ENCODE results near the gene EHBP1.
A peak's percentile ranks its signal among the peaks of the same experiment; 100 is the strongest.

The EHBP1 gene

DNA sequence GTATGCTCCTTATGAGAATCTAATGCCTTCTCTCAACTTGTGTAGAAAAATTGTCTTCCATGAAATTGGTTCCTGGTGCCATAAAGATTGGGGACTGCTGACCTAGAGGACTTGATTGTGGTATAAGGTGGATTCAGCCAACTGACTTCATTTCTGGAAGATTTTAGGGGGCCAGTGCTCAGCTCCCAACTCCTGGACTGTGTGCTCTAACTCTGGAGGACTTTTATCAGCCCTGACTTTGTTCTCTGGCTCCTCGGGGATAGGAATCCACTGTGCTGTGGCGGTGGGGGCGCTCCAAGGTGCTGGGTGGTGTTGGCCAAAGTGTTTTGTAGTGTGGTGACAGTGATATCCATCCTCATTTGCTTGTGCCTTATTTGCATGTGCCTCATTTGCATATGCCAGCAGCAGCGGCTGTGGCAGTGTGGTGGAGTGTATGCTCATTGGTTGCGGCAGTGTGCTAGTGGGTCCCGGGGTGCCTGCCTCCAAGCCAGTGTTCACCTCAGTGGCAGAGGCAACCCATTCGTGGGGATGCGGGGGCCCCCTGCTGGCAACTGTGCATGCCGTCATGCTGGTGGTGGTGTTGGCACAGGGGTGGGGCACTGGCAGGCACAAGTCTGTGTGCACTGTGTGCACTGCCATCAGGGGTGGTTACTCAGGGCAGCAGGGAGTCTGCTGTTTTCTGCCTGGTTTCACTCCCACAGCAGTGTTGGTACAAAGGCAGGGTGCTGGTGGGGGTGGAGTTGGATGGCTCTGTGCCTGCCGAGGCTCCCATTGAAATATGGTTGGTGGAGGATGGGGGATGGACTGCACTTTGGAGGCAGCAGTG is 19.6 kb downstream of the EHBP1 start:
- H3K4me1 ChIP-seq (ENCODE audit: insufficient read depth, insufficient read length) = peaks cover 7% of the 10 kb centered on the region
- H3K36me3 ChIP-seq (ENCODE audit: insufficient read depth, insufficient read length, low read length) = no peaks in the 10 kb centered on the region
- no peak overlapping the region for H3K4me3 ChIP-seq (ENCODE audit: insufficient read length, low read depth)
- no peak for TF ChIP-seq YY1 (IDR thresholded peaks at IDR 0.05; ENCODE audit: insufficient read depth, insufficient read length)
- no peak for TF ChIP-seq ZNF274 (IDR thresholded peaks at IDR 0.05; ENCODE audit: low read depth, low read length)
- no peak for TF ChIP-seq SUZ12 (IDR thresholded peaks at IDR 0.05; ENCODE audit: extremely low read depth, insufficient read depth, insufficient read length)
- no peak overlapping the region for H3K9ac ChIP-seq (ENCODE audit: insufficient read length, low read depth)
- H3K9me3 ChIP-seq (ENCODE audit: insufficient read depth, low read length) = no peaks in the 10 kb centered on the region
- no peaks in the 10 kb centered on the region for H3K27me3 ChIP-seq (ENCODE audit: insufficient read depth, insufficient read length)
- DNase-seq (ENCODE audit: low read depth, low spot score) = peak; percentile 16

DNA sequence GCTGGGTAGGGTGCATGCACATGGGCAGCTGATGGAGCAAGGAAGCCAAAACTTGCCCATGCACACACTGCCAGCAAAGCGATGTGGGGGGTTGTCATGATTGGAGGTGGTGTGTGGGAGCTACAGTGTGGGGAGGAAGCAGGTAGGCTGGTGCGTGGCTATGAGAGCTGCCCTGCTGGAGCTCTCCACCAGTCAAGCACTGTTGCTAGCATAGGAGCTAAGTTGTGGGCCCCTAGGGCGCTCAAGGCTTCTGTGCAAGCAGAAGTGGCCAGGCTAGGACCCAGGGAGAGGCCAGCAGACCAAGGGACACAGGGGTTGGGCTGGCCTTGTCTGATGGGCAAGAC is 20.2 kb downstream of the EHBP1 start:
- Histone ChIP-seq H3K36me3 (ENCODE audit: insufficient read depth, insufficient read length, low read length) (no peaks in the 10 kb centered on the region), H3K9ac (ENCODE audit: insufficient read length, low read depth) (no peak overlapping the region), H3K4me3 (ENCODE audit: insufficient read length, low read depth) (no peak overlapping the region), H3K27me3 (ENCODE audit: insufficient read depth, insufficient read length) (no peaks in the 10 kb centered on the region), H3K4me1 (ENCODE audit: insufficient read depth, insufficient read length) (peaks cover 7% of the 10 kb centered on the region), H3K9me3 (ENCODE audit: insufficient read depth, low read length) (no peaks in the 10 kb centered on the region)
- TF ChIP-seq ZNF274 (IDR thresholded peaks at IDR 0.05; ENCODE audit: low read depth, low read length) (no peak), SUZ12 (IDR thresholded peaks at IDR 0.05; ENCODE audit: extremely low read depth, insufficient read depth, insufficient read length) (no peak), YY1 (IDR thresholded peaks at IDR 0.05; ENCODE audit: insufficient read depth, insufficient read length) (no peak)
- no peak for DNase-seq (ENCODE audit: low read depth, low spot score)

DNA sequence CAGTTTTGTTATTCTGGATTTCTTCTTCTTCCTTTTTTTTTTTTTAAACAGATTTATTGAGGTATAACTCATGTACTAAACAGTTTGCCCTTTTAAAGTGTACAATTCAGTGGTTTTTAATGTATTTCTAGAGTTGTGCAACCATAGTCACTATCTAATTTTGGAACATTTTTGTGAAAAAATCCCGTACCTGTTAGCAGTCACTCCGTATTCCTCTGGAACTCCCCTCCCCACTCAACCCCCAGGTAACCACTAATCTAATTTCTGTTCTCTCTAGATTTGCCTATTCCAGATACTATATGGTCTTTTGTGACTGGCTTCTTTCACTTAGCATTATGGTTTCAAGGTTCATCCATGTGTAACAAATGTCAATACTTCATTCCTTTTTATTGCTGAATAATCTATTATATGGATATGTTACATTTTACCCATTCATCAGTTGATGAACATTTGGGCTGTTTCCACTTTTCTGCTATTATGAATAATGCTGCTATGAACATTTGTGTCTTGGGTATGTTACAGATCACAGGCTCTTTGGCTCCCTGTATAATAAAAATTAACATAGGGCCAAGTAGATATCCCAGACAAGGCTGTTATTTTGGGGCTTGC is 21.9 kb downstream of the EHBP1 start:
- no peak for TF ChIP-seq ZNF274 (IDR thresholded peaks at IDR 0.05; ENCODE audit: low read depth, low read length)
- no peak for TF ChIP-seq YY1 (IDR thresholded peaks at IDR 0.05; ENCODE audit: insufficient read depth, insufficient read length)
- H3K4me1 ChIP-seq (ENCODE audit: insufficient read depth, insufficient read length) = peaks cover 7% of the 10 kb centered on the region
- H3K36me3 ChIP-seq (ENCODE audit: insufficient read depth, insufficient read length, low read length) = no peaks in the 10 kb centered on the region
- no peak for DNase-seq (ENCODE audit: low read depth, low spot score)
- no peak overlapping the region for H3K9ac ChIP-seq (ENCODE audit: insufficient read length, low read depth)
- H3K27me3 ChIP-seq (ENCODE audit: insufficient read depth, insufficient read length) = no peaks in the 10 kb centered on the region
- H3K9me3 ChIP-seq (ENCODE audit: insufficient read depth, low read length) = peaks cover 13% of the 10 kb centered on the region; the same call in 1 of the 2 replicates
- no peak overlapping the region for H3K4me3 ChIP-seq (ENCODE audit: insufficient read length, low read depth)

DNA sequence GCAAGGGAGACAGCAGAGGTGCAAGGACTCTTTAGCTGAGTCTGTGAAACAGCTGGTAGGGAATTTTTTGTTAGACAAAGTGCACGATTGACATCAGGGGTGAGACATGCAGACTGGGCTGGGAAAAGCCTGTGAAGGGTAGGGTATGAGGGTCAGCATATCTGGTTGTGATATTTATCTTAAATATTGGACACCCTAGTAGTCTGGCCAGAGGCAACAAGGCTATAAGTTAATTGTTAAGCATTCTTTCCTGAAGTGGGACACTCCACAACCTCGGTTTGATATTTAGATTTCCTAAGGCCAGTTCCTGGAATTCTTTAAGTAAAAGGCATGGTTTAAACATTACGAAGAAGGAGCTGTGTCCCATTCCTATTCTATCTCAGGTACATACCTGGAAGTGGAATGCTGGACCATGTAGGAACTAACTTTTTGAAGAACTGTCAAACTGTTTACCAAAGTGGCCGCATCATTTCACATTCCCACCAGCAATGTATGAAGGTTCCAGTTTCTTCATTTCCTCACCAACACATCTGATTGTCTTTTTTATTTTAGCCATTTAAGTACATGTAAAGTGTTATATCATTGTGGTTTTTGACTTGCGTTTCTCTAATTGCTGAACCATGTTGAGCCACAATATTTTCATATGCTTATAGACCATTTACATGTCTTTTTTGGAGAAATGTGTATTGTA is 22.5 kb downstream of the EHBP1 start:
- H3K4me3 ChIP-seq (ENCODE audit: insufficient read length, low read depth) = no peak overlapping the region
- H3K27me3 ChIP-seq (ENCODE audit: insufficient read depth, insufficient read length) = no peaks in the 10 kb centered on the region
- no peak for DNase-seq (ENCODE audit: low read depth, low spot score)
- TF ChIP-seq ZNF274 (IDR thresholded peaks at IDR 0.05; ENCODE audit: low read depth, low read length) = no peak
- TF ChIP-seq YY1 (IDR thresholded peaks at IDR 0.05; ENCODE audit: insufficient read depth, insufficient read length) = no peak
- no peak for TF ChIP-seq SUZ12 (IDR thresholded peaks at IDR 0.05; ENCODE audit: extremely low read depth, insufficient read depth, insufficient read length)
- H3K9me3 ChIP-seq (ENCODE audit: insufficient read depth, low read length) = peaks cover 14% of the 10 kb centered on the region; the same call in 1 of the 2 replicates
- no peaks in the 10 kb centered on the region for H3K36me3 ChIP-seq (ENCODE audit: insufficient read depth, insufficient read length, low read length)
- no peak overlapping the region for H3K9ac ChIP-seq (ENCODE audit: insufficient read length, low read depth)
- peaks cover 7% of the 10 kb centered on the region for H3K4me1 ChIP-seq (ENCODE audit: insufficient read depth, insufficient read length)

DNA sequence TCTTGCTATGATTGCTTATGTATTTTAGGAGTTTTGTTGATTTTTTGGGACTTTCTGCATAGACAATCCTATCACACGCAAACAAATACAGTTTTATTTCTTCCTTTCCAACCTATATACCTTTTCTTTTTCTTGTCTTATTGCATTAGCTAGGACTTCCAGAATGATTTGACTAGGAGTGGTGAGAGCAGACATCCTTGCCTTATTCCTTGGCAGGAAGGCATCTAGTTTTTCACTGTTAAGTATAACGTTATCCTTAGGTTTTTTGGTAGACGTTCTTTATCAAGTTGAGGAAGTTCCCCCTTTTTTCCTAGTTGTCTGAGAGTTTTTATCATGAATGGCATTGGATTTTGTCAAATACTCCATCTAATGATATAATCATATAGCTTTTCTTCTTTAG is 25.8 kb downstream of the EHBP1 start:
- no peaks in the 10 kb centered on the region for H3K4me1 ChIP-seq (ENCODE audit: insufficient read depth, insufficient read length)
- H3K9me3 ChIP-seq (ENCODE audit: insufficient read depth, low read length) = peaks cover 14% of the 10 kb centered on the region; the same call in 1 of the 2 replicates
- TF ChIP-seq ZNF274 (IDR thresholded peaks at IDR 0.05; ENCODE audit: low read depth, low read length) (no peak), YY1 (IDR thresholded peaks at IDR 0.05; ENCODE audit: insufficient read depth, insufficient read length) (no peak), SUZ12 (IDR thresholded peaks at IDR 0.05; ENCODE audit: extremely low read depth, insufficient read depth, insufficient read length) (no peak)
- H3K4me3 ChIP-seq (ENCODE audit: insufficient read length, low read depth) = no peak overlapping the region
- H3K9ac ChIP-seq (ENCODE audit: insufficient read length, low read depth) = no peak overlapping the region
- no peaks in the 10 kb centered on the region for H3K27me3 ChIP-seq (ENCODE audit: insufficient read depth, insufficient read length)
- H3K36me3 ChIP-seq (ENCODE audit: insufficient read depth, insufficient read length, low read length) = no peaks in the 10 kb centered on the region
- DNase-seq (ENCODE audit: low read depth, low spot score) = no peak

DNA sequence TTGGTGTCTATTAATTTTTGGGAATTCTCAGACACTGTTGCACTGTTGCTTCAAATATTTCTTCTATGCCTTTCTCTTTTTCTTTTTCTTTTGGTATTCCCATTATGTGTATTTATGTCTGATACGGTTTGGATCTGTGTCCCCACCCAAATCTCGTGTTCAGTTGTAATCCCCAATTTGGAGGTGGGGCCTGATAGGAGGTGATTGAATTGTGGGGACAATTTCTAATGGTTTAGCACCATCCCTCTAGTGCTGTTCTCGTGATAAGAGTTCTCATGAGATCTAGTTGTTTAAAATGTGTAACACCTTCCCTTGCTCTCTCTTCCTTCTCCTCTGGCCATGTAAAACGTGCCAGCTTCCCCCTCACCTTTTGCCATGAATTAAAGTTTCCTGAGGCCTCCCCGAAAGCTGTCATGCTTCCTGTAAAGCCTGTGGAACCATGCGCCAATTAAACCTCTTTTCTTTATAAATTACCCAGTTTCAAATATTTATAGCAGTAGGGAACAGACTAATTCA is 26.8 kb downstream of the EHBP1 start:
- Histone ChIP-seq H3K27me3 (ENCODE audit: insufficient read depth, insufficient read length) (no peaks in the 10 kb centered on the region), H3K4me3 (ENCODE audit: insufficient read length, low read depth) (no peak overlapping the region), H3K9ac (ENCODE audit: insufficient read length, low read depth) (no peak overlapping the region), H3K4me1 (ENCODE audit: insufficient read depth, insufficient read length) (no peaks in the 10 kb centered on the region), H3K36me3 (ENCODE audit: insufficient read depth, insufficient read length, low read length) (no peaks in the 10 kb centered on the region), H3K9me3 (ENCODE audit: insufficient read depth, low read length) (peaks cover 14% of the 10 kb centered on the region; the same call in 1 of the 2 replicates)
- no peak for DNase-seq (ENCODE audit: low read depth, low spot score)
- TF ChIP-seq ZNF274 (IDR thresholded peaks at IDR 0.05; ENCODE audit: low read depth, low read length) (no peak), SUZ12 (IDR thresholded peaks at IDR 0.05; ENCODE audit: extremely low read depth, insufficient read depth, insufficient read length) (no peak), YY1 (IDR thresholded peaks at IDR 0.05; ENCODE audit: insufficient read depth, insufficient read length) (no peak)

DNA sequence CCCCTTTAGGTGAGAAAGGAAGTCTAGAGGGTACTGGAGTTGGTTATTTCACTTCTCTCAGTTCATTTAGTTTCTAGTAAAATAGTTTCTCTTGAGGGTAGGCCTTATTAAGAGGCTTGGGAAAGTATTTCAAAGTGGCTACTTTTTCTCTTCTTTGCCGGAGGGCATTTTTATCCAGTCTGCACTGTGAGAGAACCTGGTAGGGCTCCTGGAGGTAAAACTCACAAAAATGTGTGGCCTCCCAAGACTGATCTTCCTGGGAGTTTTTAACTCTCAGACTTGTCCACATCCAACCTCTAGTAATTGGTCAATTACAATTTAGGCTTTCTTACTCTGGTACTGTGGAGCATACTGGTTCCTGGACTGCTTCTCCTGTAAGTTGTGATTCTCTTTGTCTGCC is 28.0 kb downstream of the EHBP1 start:
- no peaks in the 10 kb centered on the region for H3K36me3 ChIP-seq (ENCODE audit: insufficient read depth, insufficient read length, low read length)
- TF ChIP-seq SUZ12 (IDR thresholded peaks at IDR 0.05; ENCODE audit: extremely low read depth, insufficient read depth, insufficient read length) = no peak
- TF ChIP-seq YY1 (IDR thresholded peaks at IDR 0.05; ENCODE audit: insufficient read depth, insufficient read length) = no peak
- TF ChIP-seq ZNF274 (IDR thresholded peaks at IDR 0.05; ENCODE audit: low read depth, low read length) = no peak
- H3K4me3 ChIP-seq (ENCODE audit: insufficient read length, low read depth) = no peak overlapping the region
- peaks cover 14% of the 10 kb centered on the region; the same call in 1 of the 2 replicates for H3K9me3 ChIP-seq (ENCODE audit: insufficient read depth, low read length)
- no peaks in the 10 kb centered on the region for H3K27me3 ChIP-seq (ENCODE audit: insufficient read depth, insufficient read length)
- no peaks in the 10 kb centered on the region for H3K4me1 ChIP-seq (ENCODE audit: insufficient read depth, insufficient read length)
- no peak overlapping the region for H3K9ac ChIP-seq (ENCODE audit: insufficient read length, low read depth)
- DNase-seq (ENCODE audit: low read depth, low spot score) = no peak
